OCI-LY3 (cell line): ENCODE measurements around the gene TRIM71.

Experiments used
- H2AFZ ChIP-seq: fragments of 200-600, 300-600 bp; shearing (Covaris generic); 2 replicates; pipeline ENCODE4 v1.6.0; 2014; ENCODE audit warnings: antibody characterized with exemption, low read depth, low read length
- H3K27ac ChIP-seq: fragments of 200-600, 300-600 bp; sonication (generic); 2 replicates; pipeline ENCODE4 v1.5.1; 2014; ENCODE audit warnings: mild to moderate bottlenecking, low read length, moderate library complexity, mixed read lengths
- H3K27me3 ChIP-seq: fragments of 200-600, 300-600 bp; sonication (generic); 2 replicates; pipeline ENCODE4 v1.6.1; 2014; ENCODE audit warnings: low read depth, low read length, mixed read lengths
- H3K36me3 ChIP-seq: fragments of 200-600, 300-600 bp; sonication (generic); replicated peaks from 2 replicates; pipeline ENCODE3; 2014; ENCODE audit warnings: low read depth, low read length, mixed read lengths
- H3K4me1 ChIP-seq: fragments of 300-600, 200-600 bp; sonication (generic); 2 replicates; pipeline ENCODE4 v1.6.1; 2014; ENCODE audit warnings: low read length, mixed read lengths
- H3K4me2 ChIP-seq: fragments of 200-600, 300-600 bp; sonication (generic); 2 replicates; pipeline ENCODE4 v1.6.1; 2014; ENCODE audit warnings: low read length, mixed read lengths
- H3K4me3 ChIP-seq: fragments of 300-600, 200-600 bp; sonication (generic); 2 replicates; pipeline ENCODE4 v1.5.1; 2014; ENCODE audit warnings: antibody characterized with exemption, mild to moderate bottlenecking, low read length, moderate library complexity
- H3K79me2 ChIP-seq: fragments of 300-600, 200-600 bp; shearing (Covaris generic); 2 replicates; pipeline ENCODE4 v1.6.1; 2014; ENCODE audit warnings: mild to moderate bottlenecking, low read length, mixed read lengths
- H3K9ac ChIP-seq: fragments of 300-600, 200-600 bp; shearing (Covaris generic); 2 replicates; pipeline ENCODE4 v1.6.0; 2014; ENCODE audit warnings: mild to moderate bottlenecking, low read length, moderate library complexity
- H3K9me3 ChIP-seq: fragments of 200-600, 300-600 bp; shearing (Covaris generic); 2 replicates; pipeline ENCODE4 v1.6.1; 2014; ENCODE audit warnings: low read length, mixed read lengths; ENCODE audit not compliant: insufficient read depth
- H4K20me1 ChIP-seq: fragments of 200-600, 300-600 bp; sonication (generic); 2 replicates; pipeline ENCODE4 v1.6.1; 2016; ENCODE audit warnings: low read length, mixed read lengths; ENCODE audit not compliant: insufficient read depth
- EZH2phosphoT487 ChIP-seq: fragments of 200-600 bp; shearing (Covaris generic); IDR thresholded peaks from 2 replicates; pipeline ENCODE4 v1.6.1; 2018; ENCODE audit warnings: antibody characterized with exemption, mixed run types, low read depth
- TF ChIP-seq, protein P1 (sequence below): fragments of 200-600, 300-600 bp; sonication (generic); IDR thresholded peaks from 2 replicates; pipeline ENCODE4 v1.5.1; 2014; ENCODE audit warnings: antibody characterized with exemption, low read length, low read depth

The TRIM71 gene

DNA sequence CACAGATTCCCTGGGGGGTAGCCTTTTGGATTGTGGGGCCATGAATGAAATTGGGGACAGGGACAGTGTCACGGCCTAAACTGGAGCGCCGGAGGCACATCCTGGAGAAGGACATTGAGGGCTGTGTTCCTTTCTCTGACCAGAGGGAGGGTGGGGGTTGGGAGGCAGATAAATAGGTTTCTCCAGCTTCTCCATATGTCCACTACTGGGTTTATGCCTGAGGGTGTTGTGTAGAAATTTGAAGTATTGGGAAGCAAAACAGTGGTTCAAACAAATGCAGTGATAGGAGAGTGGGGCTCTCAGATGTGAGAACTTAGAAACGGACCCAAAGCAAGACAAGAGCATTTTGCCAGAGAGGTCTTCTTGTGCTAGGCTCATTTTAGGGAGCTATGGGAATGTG lies 34.3 kb downstream of the TRIM71 start:
- H3K79me2 ChIP-seq: no peaks in the 10 kb centered on the region
- H4K20me1 ChIP-seq: no peaks in the 10 kb centered on the region
- H3K4me3 ChIP-seq: no peak overlapping the region
- no peak overlapping the region for H2AFZ ChIP-seq
- H3K9me3 ChIP-seq: no peaks in the 10 kb centered on the region
- H3K4me1 ChIP-seq: peaks cover 11% of the 10 kb centered on the region
- H3K27ac ChIP-seq: no peak overlapping the region
- TF ChIP-seq, protein P1, sequence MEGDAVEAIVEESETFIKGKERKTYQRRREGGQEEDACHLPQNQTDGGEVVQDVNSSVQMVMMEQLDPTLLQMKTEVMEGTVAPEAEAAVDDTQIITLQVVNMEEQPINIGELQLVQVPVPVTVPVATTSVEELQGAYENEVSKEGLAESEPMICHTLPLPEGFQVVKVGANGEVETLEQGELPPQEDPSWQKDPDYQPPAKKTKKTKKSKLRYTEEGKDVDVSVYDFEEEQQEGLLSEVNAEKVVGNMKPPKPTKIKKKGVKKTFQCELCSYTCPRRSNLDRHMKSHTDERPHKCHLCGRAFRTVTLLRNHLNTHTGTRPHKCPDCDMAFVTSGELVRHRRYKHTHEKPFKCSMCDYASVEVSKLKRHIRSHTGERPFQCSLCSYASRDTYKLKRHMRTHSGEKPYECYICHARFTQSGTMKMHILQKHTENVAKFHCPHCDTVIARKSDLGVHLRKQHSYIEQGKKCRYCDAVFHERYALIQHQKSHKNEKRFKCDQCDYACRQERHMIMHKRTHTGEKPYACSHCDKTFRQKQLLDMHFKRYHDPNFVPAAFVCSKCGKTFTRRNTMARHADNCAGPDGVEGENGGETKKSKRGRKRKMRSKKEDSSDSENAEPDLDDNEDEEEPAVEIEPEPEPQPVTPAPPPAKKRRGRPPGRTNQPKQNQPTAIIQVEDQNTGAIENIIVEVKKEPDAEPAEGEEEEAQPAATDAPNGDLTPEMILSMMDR: no peak
- TF ChIP-seq EZH2phosphoT487: no peak
- no peak overlapping the region for H3K9ac ChIP-seq
- H3K4me2 ChIP-seq: no peak overlapping the region
- H3K27me3 ChIP-seq: 0 out of 2 replicates have a peak, but pooled peaks cover 3% of the 10 kb centered on the region
- H3K36me3 ChIP-seq: no peaks in the 10 kb centered on the region

DNA sequence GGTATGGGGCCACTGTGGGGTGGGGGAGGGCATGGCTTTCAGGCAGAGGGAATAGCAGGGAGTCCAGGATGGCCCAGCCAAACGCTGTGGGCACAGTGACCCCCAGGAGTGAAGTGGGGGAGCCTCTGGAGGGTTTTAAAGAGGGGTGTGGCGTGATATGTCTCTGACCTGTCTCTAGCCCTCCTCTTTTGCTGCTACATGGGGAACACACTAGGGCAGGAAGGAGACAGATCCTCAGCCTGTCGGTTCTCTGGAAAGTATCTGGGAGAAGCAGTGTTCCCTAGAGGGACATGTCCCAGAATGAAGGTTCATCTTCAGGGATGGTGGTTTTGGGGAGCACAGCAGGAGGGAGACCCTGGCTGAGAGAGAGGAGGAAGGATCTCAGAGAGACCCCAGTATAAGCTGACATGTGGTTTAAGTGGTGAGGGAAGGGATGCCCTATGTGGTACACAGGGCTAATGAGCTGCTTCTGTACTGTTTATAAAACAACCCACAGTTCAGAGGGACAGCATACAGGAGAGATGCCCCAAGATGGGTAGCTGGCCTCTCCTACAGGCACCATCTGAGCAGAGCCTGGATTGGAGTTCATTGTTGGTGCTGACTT lies 37.7 kb downstream of the TRIM71 start:
- H3K9me3 ChIP-seq: no peaks in the 10 kb centered on the region
- H3K4me1 ChIP-seq: peaks cover 2% of the 10 kb centered on the region
- no peak overlapping the region for H3K27ac ChIP-seq
- H3K4me3 ChIP-seq: no peak overlapping the region
- 0 out of 2 replicates have a peak, but pooled peaks cover 3% of the 10 kb centered on the region for H3K27me3 ChIP-seq
- TF ChIP-seq, protein P1: no peak
- no peak for TF ChIP-seq EZH2phosphoT487
- no peak overlapping the region for H3K9ac ChIP-seq
- H3K79me2 ChIP-seq: no peaks in the 10 kb centered on the region
- H3K4me2 ChIP-seq: no peak overlapping the region
- H2AFZ ChIP-seq: no peak overlapping the region
- no peaks in the 10 kb centered on the region for H3K36me3 ChIP-seq
- no peaks in the 10 kb centered on the region for H4K20me1 ChIP-seq

DNA sequence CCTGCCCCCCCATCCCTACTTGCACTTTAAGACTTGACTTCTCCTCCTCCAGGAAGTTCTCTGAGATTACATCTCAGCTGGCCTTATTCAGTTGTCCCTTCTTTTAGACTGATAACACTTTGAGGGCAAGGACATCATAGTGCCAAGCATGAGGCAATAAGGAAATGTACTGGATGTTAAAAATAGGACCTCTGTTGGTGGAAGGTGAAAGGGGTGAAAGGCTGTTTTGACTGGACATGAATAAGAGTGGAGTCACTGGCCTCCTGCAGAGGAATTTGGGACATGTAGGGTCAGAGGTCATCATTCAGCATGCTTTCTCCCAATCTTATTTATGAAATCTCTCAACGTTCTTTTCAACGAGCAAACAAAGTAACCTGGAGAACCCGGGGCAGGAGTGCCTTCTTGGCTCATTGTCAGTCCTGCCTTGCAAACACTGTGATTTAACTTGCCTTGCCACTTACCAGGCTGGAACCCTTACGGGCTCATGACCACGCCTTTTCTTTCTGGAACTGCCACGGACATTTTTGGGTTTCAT lies 38.6 kb downstream of the TRIM71 start:
- no peaks in the 10 kb centered on the region for H3K9me3 ChIP-seq
- no peaks in the 10 kb centered on the region for H3K4me1 ChIP-seq
- H2AFZ ChIP-seq: no peak overlapping the region
- H4K20me1 ChIP-seq: no peaks in the 10 kb centered on the region
- no peak for TF ChIP-seq EZH2phosphoT487
- TF ChIP-seq, protein P1: no peak
- H3K9ac ChIP-seq: no peak overlapping the region
- no peak overlapping the region for H3K4me2 ChIP-seq
- H3K27me3 ChIP-seq: 0 out of 2 replicates have a peak, but pooled peaks cover 3% of the 10 kb centered on the region
- no peak overlapping the region for H3K4me3 ChIP-seq
- no peaks in the 10 kb centered on the region for H3K36me3 ChIP-seq
- H3K27ac ChIP-seq: no peak overlapping the region
- H3K79me2 ChIP-seq: no peaks in the 10 kb centered on the region

DNA sequence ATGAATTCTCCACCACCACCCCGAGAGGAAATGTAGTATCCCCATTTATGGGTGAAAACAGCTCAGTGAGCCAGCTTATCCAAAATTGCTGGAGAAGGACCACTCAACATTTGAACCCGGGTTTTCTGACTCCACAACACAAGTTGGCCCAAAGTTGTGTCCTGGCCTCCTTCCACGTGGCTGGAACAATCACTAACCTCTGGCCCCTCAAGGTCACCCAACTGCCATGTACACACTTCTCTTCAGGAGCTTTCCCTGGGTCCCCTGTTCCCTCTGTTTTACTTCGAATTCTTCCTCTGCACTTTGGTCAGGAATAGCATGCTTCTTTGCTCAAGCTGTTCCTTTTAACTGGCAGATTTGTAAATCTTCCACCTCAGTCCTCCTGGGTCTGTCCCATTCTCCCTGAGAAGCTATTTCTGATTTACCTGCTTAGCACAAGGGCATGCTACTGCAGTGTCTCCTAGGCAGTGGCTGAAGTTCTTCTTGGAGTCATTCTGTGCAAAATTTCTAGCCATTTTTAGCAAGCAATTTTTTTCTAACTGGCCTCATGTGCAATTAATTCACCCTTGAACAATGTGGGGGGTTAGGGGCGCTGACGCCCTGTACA lies 39.2 kb downstream of the TRIM71 start:
- H3K9me3 ChIP-seq: no peaks in the 10 kb centered on the region
- TF ChIP-seq, protein P1: no peak
- TF ChIP-seq EZH2phosphoT487: no peak
- no peaks in the 10 kb centered on the region for H3K36me3 ChIP-seq
- H3K79me2 ChIP-seq: no peaks in the 10 kb centered on the region
- H3K27ac ChIP-seq: no peak overlapping the region
- no peaks in the 10 kb centered on the region for H4K20me1 ChIP-seq
- no peak overlapping the region for H3K9ac ChIP-seq
- peaks cover 1% of the 10 kb centered on the region; the same call in 1 of the 2 replicates for H3K4me1 ChIP-seq
- no peak overlapping the region for H3K4me2 ChIP-seq
- no peak overlapping the region for H3K4me3 ChIP-seq
- 0 out of 2 replicates have a peak, but pooled peaks cover 3% of the 10 kb centered on the region for H3K27me3 ChIP-seq
- no peak overlapping the region for H2AFZ ChIP-seq
